Motor neuron (in vitro differentiated cells): Measurements from ENCODE around the gene SUCLA2. TPM values are rescaled to one million over a fixed set of nuclear protein-coding genes. Genes with fewer than 3 reads are reported as not detected.
"Not testable (repeated sequence)": the region's sequence is repeated elsewhere in the genome, so short reads cannot be mapped to it uniquely, and the experiment has no call there.

ENCODE experiments used
- ATAC-seq, 8 experiments: fragments of 200-7000 bp; cut with Tn5 transposase; replicated peaks in 6 of 8; 2 replicates each; pipeline ENCODE4 v1.8.0; 2021; ENCODE audit warnings: mild to moderate bottlenecking in 8 of 8, moderate library complexity in 8 of 8
- H3K27ac ChIP-seq, 2 donors: fragments of 250-450 bp; sonication (Bioruptor Pico); 2 replicates each; pipeline ENCODE4 v1.9.0; 2021; ENCODE audit warnings: antibody characterized with exemption in 2 of 2, mild to moderate bottlenecking in 2 of 2, moderate library complexity in 1 of 2
- H3K4me1 ChIP-seq, 2 donors: fragments of 250-450 bp; sonication (Bioruptor Pico); replicated peaks in 1 of 2; 2 replicates each; pipeline ENCODE4 v1.6.1; 2021; ENCODE audit warnings: antibody characterized with exemption in 2 of 2, mild to moderate bottlenecking in 2 of 2, moderate library complexity in 1 of 2
- H3K4me3 ChIP-seq, 5 donors: fragments of 250-450 bp; sonication (Bioruptor Pico); 2 replicates each; pipeline ENCODE4 v1.9.0; 2021; ENCODE audit warnings: antibody characterized with exemption in 5 of 5, mild to moderate bottlenecking in 5 of 5, moderate library complexity in 4 of 5
- WGBS, 10 experiments: fragments of 450-650 bp; shearing (Covaris generic); methylation state at CpG; one replicate each; pipeline ENCODE4 v1.0.0; 2022; 5-methylcytosine and 5-hydroxymethylcytosine counted together
- in situ Hi-C, 9 experiments: fragments of 400-800 bp; cut with MboI; loops; one replicate each; pipeline ENCODE4 v1.15.0; 2021; ENCODE audit warnings: low sequenced_read_pairs in 9 of 9, low pct_unique_long_range_greater_than_20kb in 2 of 9; ENCODE audit not compliant: unreplicated experiment in 9 of 9
- total RNA-seq, 8 experiments: library from RNA; unstranded; fragments of 300-600 nt; gene quantifications; 2 replicates each; pipeline versions ENCODE4 v1.2.3 to v1.2.4, GENCODE V29; 2022

The SUCLA2 gene
- total RNA-seq, 8 experiments from 2014 or later = 44.3 to 74.5 (median 50.1) TPM

- Histone ChIP-seq H3K27ac (no peak overlapping the region), H3K4me3 (no peak overlapping the region), H3K4me1 (no peaks in the 10 kb centered on the region)
- WGBS, 10 experiments = 50 to 100% (median 100%) methylated on average over 1 of the region's 1 CpG; no CpG with 5 or more reads in 1 of the 10 experiments
- in situ Hi-C loops = no loop called here
- no peak for ATAC-seq
These were observed 11.6 kb upstream of the SUCLA2 start for GRCh38 chr13:48012668-48013067.

GRCh38 chr13:48010698-48011097, 9.6 kb upstream of the SUCLA2 start:
- H3K27ac ChIP-seq = no peak overlapping the region
- H3K4me1 ChIP-seq = no peaks in the 10 kb centered on the region
- ATAC-seq = no peak
- H3K4me3 ChIP-seq = no peak overlapping the region
- in situ Hi-C loops = no loop called here
- WGBS, 10 experiments = 77 to 100% (median 100%) methylated on average over 1 to 3 of the region's 4 CpGs; no CpG with 5 or more reads in 1 of the 10 experiments

DNA sequence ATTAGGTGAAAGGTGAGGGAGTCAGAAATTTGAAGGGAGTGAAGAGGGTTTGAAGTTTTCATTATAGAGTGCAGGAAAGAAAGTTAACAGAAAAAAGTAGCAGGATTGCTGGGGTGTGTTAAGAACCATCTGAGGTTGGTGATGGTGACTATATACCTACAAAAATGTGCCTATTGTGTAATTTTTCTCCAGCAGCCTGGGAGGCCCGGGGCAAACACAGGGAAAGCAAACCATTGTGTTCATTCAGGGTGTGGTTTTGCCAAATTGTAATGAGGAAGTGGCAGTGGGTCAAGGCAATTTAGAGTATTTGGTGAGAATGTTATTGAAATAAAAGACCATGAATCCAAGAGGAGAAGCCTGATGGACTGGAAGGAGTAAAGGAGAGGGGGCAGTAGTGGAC, 8.2 kb upstream of the SUCLA2 start:
- ATAC-seq = peak in 3 of 8 experiments; percentile 75 to 91 (median 86)
- 0 to 100% (median 57%) methylated on average over 1 of the region's 1 CpG; no CpG with 5 or more reads in 1 of the 10 experiments for WGBS, 10 experiments
- no peaks in the 10 kb centered on the region for H3K4me1 ChIP-seq
- in situ Hi-C loops = no loop called here
- no peak overlapping the region for H3K4me3 ChIP-seq
- H3K27ac ChIP-seq = no peak overlapping the region

DNA sequence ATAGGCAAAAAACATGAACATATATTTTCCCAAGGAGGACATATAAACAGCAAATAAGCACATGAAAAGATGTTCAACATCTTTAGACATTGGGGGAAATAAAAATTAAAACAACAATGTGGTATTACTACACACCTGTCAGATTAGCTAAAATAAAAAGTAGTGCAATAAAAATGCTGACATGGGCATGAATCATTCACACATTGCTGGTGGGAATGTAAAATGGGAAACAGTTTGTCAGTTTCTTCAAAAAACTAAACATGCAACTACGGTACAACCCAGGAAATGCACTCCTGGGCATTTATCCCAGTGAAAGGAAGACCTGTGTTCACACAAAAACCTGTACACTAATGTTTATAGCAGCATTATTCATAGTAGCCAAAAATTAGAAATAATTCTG, 5.3 kb upstream of the SUCLA2 start:
- WGBS, 10 experiments = 0 to 91% (median 53%) methylated on average over 1 of the region's 1 CpG; no CpG with 5 or more reads in 4 of the 10 experiments
- no peak for ATAC-seq
- in situ Hi-C loops = no loop called here
- no peak overlapping the region for H3K27ac ChIP-seq
- no peak overlapping the region for H3K4me3 ChIP-seq
- no peaks in the 10 kb centered on the region for H3K4me1 ChIP-seq

DNA sequence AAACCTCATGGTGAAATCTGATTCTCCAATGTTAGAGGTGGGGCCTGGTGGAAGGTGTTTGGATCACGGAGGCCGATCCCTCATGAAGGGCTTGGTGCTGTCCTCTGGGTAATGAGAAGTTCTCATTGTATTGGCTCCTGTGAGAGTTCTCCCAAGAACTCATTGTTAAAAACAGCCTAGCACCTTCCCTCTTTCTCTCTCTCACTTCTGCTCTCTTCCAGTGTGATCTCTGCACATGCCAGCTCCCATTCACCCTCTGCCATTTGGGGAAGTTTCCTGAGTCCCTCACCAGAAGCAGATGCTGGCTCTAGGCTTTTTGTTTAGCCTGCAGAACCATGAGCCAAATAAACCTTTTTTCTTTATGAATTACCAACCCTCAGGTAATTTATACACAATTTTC, 3.1 kb upstream of the SUCLA2 start:
- H3K4me3 ChIP-seq = no peak overlapping the region
- 80% methylated on average over 1 to 2 of the region's 2 CpGs; no CpG with 5 or more reads in 8 of the 10 experiments for WGBS, 10 experiments
- no peak for ATAC-seq
- H3K27ac ChIP-seq = no peak overlapping the region
- in situ Hi-C loops = no loop called here
- peaks cover 3 to 7% of the 10 kb centered on the region in 2 donors for H3K4me1 ChIP-seq

- 100% methylated on average over 2 of the region's 5 CpGs; no CpG with 5 or more reads in 9 of the 10 experiments for WGBS, 10 experiments
- ATAC-seq, H3K27ac ChIP-seq, in situ Hi-C loops: not testable (repeated sequence)
- H3K4me3 ChIP-seq = peak overlapping the region in 2 of 5 donors; percentile 72 to 79
- H3K4me1 ChIP-seq = peaks cover 3 to 10% of the 10 kb centered on the region in 2 donors
These were observed 926 bp upstream of the SUCLA2 start for GRCh38 chr13:48001999-48002398.

GRCh38 chr13:48000559-48001113, 437 bp downstream of the SUCLA2 start:
- WGBS, 10 experiments = 0% methylated on average over 1 to 2 of the region's 25 CpGs; no CpG with 5 or more reads in 5 of the 10 experiments
- H3K27ac ChIP-seq = peak overlapping the region; percentile 65 to 84
- H3K4me3 ChIP-seq = peak overlapping the region; percentile 72 to 88 (median 86)
- peak; percentile 52 to 67 (median 62) for ATAC-seq
- in situ Hi-C loops = no loop called here
- H3K4me1 ChIP-seq = peaks cover 3 to 10% of the 10 kb centered on the region in 2 donors

- in situ Hi-C loops = no loop called here
- no peak for ATAC-seq
- Histone ChIP-seq H3K4me3 (peak overlapping the region; percentile 72 to 88 (median 86)), H3K4me1 (peaks cover 3 to 10% of the 10 kb centered on the region in 2 donors), H3K27ac (no peak overlapping the region)
- 27 to 81% (median 66%) methylated on average over 2 to 5 of the region's 5 CpGs for WGBS, 10 experiments
These were observed 1.1 kb downstream of the SUCLA2 start for GRCh38 chr13:47999973-48000372.

- WGBS, 10 experiments = 29 to 100% (median 96%) methylated on average over 1 to 2 of the region's 2 CpGs; no CpG with 5 or more reads in 1 of the 10 experiments
- H3K4me1 ChIP-seq = peaks cover 3 to 10% of the 10 kb centered on the region in 2 donors
- H3K27ac ChIP-seq = no peak overlapping the region
- peak in 1 of 8 experiments; percentile 8 for ATAC-seq
- no peak overlapping the region for H3K4me3 ChIP-seq
- in situ Hi-C loops = no loop called here
These were observed 3.7 kb downstream of the SUCLA2 start for GRCh38 chr13:47997384-47997783.

DNA sequence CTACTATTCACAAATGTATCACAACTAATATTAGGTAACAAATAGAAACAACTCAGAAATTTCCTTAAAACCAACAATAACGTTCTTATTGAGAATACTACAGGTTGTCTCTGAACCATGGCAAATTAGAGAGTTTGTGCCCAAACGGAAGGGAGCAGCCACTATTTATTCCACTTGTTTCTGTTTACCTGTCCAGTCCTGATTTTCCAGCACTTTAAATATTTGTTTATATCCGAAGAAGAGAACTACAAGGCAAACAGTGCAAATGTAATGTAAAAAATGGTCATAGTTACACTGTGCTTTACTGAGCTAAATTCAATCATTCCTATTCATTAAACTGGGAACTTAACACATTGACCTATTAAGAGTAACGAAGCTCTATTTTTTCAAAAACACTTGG, 9.2 kb downstream of the SUCLA2 start:
- in situ Hi-C loops = no loop called here
- H3K4me1 ChIP-seq = no peaks in the 10 kb centered on the region
- H3K4me3 ChIP-seq = no peak overlapping the region
- WGBS, 10 experiments = 79 to 100% (median 94%) methylated on average over 1 to 4 of the region's 4 CpGs; no CpG with 5 or more reads in 1 of the 10 experiments
- no peak overlapping the region for H3K27ac ChIP-seq
- no peak for ATAC-seq

GRCh38 chr13:47990920-47991466, 10.1 kb downstream of the SUCLA2 start:
- H3K27ac ChIP-seq = no peak overlapping the region
- in situ Hi-C loops = no loop called here
- WGBS, 10 experiments = 80 to 100% (median 94%) methylated on average over 1 to 2 of the region's 2 CpGs; no CpG with 5 or more reads in 3 of the 10 experiments
- no peak for ATAC-seq
- H3K4me3 ChIP-seq = no peak overlapping the region
- no peaks in the 10 kb centered on the region for H3K4me1 ChIP-seq

DNA sequence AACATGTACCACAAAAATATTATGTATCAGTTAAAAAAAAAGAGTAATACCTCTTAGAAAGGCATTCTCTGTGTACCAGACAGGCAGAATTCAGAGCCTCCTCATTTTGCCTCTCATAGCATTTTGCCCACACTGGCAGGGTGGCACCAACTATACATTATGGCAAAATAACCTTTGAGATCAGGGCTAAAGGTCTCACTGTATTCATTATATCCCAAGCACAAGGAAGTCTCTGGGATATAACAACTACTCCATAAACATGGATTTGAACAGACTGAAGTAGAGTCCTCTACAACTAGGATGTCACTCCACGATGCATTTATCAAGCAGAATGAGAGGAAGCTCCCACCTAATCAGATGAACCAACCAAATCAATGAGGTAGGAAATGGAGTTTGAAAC, 10.6 kb downstream of the SUCLA2 start:
- WGBS, 10 experiments = 100% methylated on average over 1 of the region's 1 CpG; no CpG with 5 or more reads in 6 of the 10 experiments
- Histone ChIP-seq H3K4me3 (no peak overlapping the region), H3K27ac (no peak overlapping the region), H3K4me1 (no peaks in the 10 kb centered on the region)
- ATAC-seq = no peak
- in situ Hi-C loops = no loop called here

GRCh38 chr13:47983070-47983469, 18.0 kb downstream of the SUCLA2 start:
- Histone ChIP-seq H3K4me1 (no peaks in the 10 kb centered on the region), H3K4me3 (no peak overlapping the region), H3K27ac (no peak overlapping the region)
- in situ Hi-C loops = no loop called here
- WGBS, 10 experiments = 88 to 100% (median 100%) methylated on average over 1 to 2 of the region's 2 CpGs; no CpG with 5 or more reads in 1 of the 10 experiments
- no peak for ATAC-seq

DNA sequence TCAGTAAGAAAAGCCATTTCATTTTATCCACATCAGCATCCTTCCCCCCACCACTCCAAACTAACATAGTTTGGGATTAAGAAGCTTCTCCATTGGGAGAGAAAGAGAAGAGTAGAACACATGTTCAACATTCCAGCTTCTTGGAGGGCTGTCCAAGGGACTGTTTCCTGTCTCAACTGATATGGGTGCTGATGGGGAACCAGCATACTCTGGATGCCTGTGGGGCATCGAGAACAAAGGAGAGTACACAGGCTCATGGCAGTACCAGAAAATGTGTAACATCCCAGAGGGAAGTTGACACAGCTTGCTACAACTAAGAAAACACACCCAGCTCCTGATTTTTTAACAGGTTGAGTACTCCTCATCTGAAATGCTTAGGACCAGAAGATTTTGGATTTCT, 24.7 kb downstream of the SUCLA2 start:
- H3K4me3 ChIP-seq = no peak overlapping the region
- in situ Hi-C loops = no loop called here
- 29 to 100% (median 80%) methylated on average over 1 of the region's 1 CpG; no CpG with 5 or more reads in 5 of the 10 experiments for WGBS, 10 experiments
- H3K4me1 ChIP-seq = no peaks in the 10 kb centered on the region
- H3K27ac ChIP-seq = no peak overlapping the region
- ATAC-seq = no peak
